Measurements from ENCODE around the gene SPNS1. TPM values are rescaled to one million over a fixed set of nuclear protein-coding genes. Genes with fewer than 3 reads are reported as not detected.
A peak's percentile ranks its signal among the peaks of the same experiment; 100 is the strongest.

The SPNS1 gene
- total RNA-seq, 3 donors from 2014 or later (not counting 1 experiment from before 2014, with no cell fraction given): 36.0 to 44.3 (median 36.9) TPM

GRCh38 chr16:28991687-28992086 is 17.1 kb downstream of the SPNS1 start:
- Histone ChIP-seq H3K9me3 (ENCODE audit: control insufficient read depth, insufficient read depth, low read length) (no peaks in the 10 kb centered on the region), H3K27ac (ENCODE audit: low read length) (no peak overlapping the region), H3K4me3 (ENCODE audit: low read length) (no peak overlapping the region), H3K27me3 (ENCODE audit: control insufficient read depth, insufficient read depth, low read length) (no peaks in the 10 kb centered on the region), H3K4me1 (ENCODE audit: control insufficient read depth, insufficient read depth, low read length) (peaks cover 33% of the 10 kb centered on the region), H3K36me3 (ENCODE audit: control insufficient read depth, insufficient read depth, low read length) (peaks cover 34% of the 10 kb centered on the region)
- 93% methylated on average over 8 of the region's 8 CpGs for WGBS (ENCODE audit: insufficient coverage)
- ATAC-seq: no peak
- H3K4me1 Mint-ChIP-seq: peaks cover 9 to 38% of the 10 kb centered on the region in 2 donors
- no peaks in the 10 kb centered on the region for H3K36me3 Mint-ChIP-seq
- TF ChIP-seq, protein P1, sequence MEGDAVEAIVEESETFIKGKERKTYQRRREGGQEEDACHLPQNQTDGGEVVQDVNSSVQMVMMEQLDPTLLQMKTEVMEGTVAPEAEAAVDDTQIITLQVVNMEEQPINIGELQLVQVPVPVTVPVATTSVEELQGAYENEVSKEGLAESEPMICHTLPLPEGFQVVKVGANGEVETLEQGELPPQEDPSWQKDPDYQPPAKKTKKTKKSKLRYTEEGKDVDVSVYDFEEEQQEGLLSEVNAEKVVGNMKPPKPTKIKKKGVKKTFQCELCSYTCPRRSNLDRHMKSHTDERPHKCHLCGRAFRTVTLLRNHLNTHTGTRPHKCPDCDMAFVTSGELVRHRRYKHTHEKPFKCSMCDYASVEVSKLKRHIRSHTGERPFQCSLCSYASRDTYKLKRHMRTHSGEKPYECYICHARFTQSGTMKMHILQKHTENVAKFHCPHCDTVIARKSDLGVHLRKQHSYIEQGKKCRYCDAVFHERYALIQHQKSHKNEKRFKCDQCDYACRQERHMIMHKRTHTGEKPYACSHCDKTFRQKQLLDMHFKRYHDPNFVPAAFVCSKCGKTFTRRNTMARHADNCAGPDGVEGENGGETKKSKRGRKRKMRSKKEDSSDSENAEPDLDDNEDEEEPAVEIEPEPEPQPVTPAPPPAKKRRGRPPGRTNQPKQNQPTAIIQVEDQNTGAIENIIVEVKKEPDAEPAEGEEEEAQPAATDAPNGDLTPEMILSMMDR (IDR thresholded peaks at IDR 0.05): no peak
- DNase-seq: no peak
- H3K9me3 Mint-ChIP-seq: peaks cover 0 to 5% of the 10 kb centered on the region in 2 donors
- no peaks in the 10 kb centered on the region for H3K27me3 Mint-ChIP-seq (ENCODE audit: low read depth in 2 of 2)
- H3K27ac Mint-ChIP-seq: peak overlapping the region in 1 of 2 donors; percentile 62
- no peak overlapping the region for H3K4me3 Mint-ChIP-seq
- intact Hi-C loops (cut with micrococcal nuclease): no loop called here

- 95% methylated on average over 10 of the region's 10 CpGs for WGBS (ENCODE audit: insufficient coverage)
- H3K36me3 ChIP-seq (ENCODE audit: control insufficient read depth, insufficient read depth, low read length): peaks cover 26% of the 10 kb centered on the region
- H3K9me3 ChIP-seq (ENCODE audit: control insufficient read depth, insufficient read depth, low read length): no peaks in the 10 kb centered on the region
- ATAC-seq (no peak), DNase-seq (no peak)
- no peak overlapping the region for H3K4me3 ChIP-seq (ENCODE audit: low read length)
- Mint-ChIP-seq H3K4me3 (no peak overlapping the region), H3K36me3 (no peaks in the 10 kb centered on the region), H3K4me1 (peaks cover 2 to 31% of the 10 kb centered on the region in 2 donors), H3K27me3 (ENCODE audit: low read depth in 2 of 2) (no peaks in the 10 kb centered on the region), H3K27ac (no peak overlapping the region), H3K9me3 (no peaks in the 10 kb centered on the region)
- H3K27ac ChIP-seq (ENCODE audit: low read length): no peak overlapping the region
- TF ChIP-seq, protein P1 (IDR thresholded peaks at IDR 0.05): no peak
- intact Hi-C loops (cut with micrococcal nuclease): no loop called here
- peaks cover 25% of the 10 kb centered on the region for H3K4me1 ChIP-seq (ENCODE audit: control insufficient read depth, insufficient read depth, low read length)
- no peaks in the 10 kb centered on the region for H3K27me3 ChIP-seq (ENCODE audit: control insufficient read depth, insufficient read depth, low read length)
Measured at GRCh38 chr16:28992496-28992895, 17.9 kb downstream of the SPNS1 start.

- Mint-ChIP-seq H3K27me3 (ENCODE audit: low read depth in 2 of 2) (no peaks in the 10 kb centered on the region), H3K27ac (no peak overlapping the region), H3K4me3 (no peak overlapping the region), H3K9me3 (no peaks in the 10 kb centered on the region), H3K36me3 (no peaks in the 10 kb centered on the region), H3K4me1 (peaks cover 0 to 4% of the 10 kb centered on the region in 2 donors)
- intact Hi-C loops (cut with micrococcal nuclease): no loop called here
- WGBS (ENCODE audit: insufficient coverage): 91% methylated on average over 3 of the region's 3 CpGs
- ATAC-seq (no peak), DNase-seq (no peak)
- Histone ChIP-seq H3K36me3 (ENCODE audit: control insufficient read depth, insufficient read depth, low read length) (no peaks in the 10 kb centered on the region), H3K9me3 (ENCODE audit: control insufficient read depth, insufficient read depth, low read length) (no peaks in the 10 kb centered on the region), H3K4me3 (ENCODE audit: low read length) (no peak overlapping the region), H3K27me3 (ENCODE audit: control insufficient read depth, insufficient read depth, low read length) (no peaks in the 10 kb centered on the region), H3K27ac (ENCODE audit: low read length) (no peak overlapping the region), H3K4me1 (ENCODE audit: control insufficient read depth, insufficient read depth, low read length) (no peaks in the 10 kb centered on the region)
- TF ChIP-seq, protein P1 (IDR thresholded peaks at IDR 0.05): no peak
Measured at GRCh38 chr16:28998837-28999236, 24.3 kb downstream of the SPNS1 start.

- no peaks in the 10 kb centered on the region for H3K4me1 ChIP-seq (ENCODE audit: control insufficient read depth, insufficient read depth, low read length)
- TF ChIP-seq, protein P1 (IDR thresholded peaks at IDR 0.05): no peak
- no peaks in the 10 kb centered on the region for H3K36me3 ChIP-seq (ENCODE audit: control insufficient read depth, insufficient read depth, low read length)
- H3K27me3 Mint-ChIP-seq (ENCODE audit: low read depth in 2 of 2): no peaks in the 10 kb centered on the region
- no peak for ATAC-seq
- intact Hi-C loops (cut with micrococcal nuclease): no loop called here
- peaks cover 0 to 4% of the 10 kb centered on the region in 2 donors for H3K4me1 Mint-ChIP-seq
- 57% methylated on average over 4 of the region's 4 CpGs for whole genome bisulfite sequencing (ENCODE audit: insufficient coverage)
- H3K27ac Mint-ChIP-seq: no peak overlapping the region
- H3K9me3 ChIP-seq (ENCODE audit: control insufficient read depth, insufficient read depth, low read length): no peaks in the 10 kb centered on the region
- no peaks in the 10 kb centered on the region for H3K36me3 Mint-ChIP-seq
- H3K9me3 Mint-ChIP-seq: no peaks in the 10 kb centered on the region
- no peak for DNase-seq
- H3K4me3 Mint-ChIP-seq: no peak overlapping the region
- no peaks in the 10 kb centered on the region for H3K27me3 ChIP-seq (ENCODE audit: control insufficient read depth, insufficient read depth, low read length)
- H3K27ac ChIP-seq (ENCODE audit: low read length): no peak overlapping the region
- H3K4me3 ChIP-seq (ENCODE audit: low read length): no peak overlapping the region
Measured at GRCh38 chr16:28999577-28999976, 25.0 kb downstream of the SPNS1 start.
